HCT116 (cell line): ENCODE data around the gene BSN.

ENCODE experiments used
- FOSL1 ChIP-seq: IDR thresholded peaks from 2 replicates; pipeline ENCODE4 v1.6.1; 2012; ENCODE audit warnings: low read depth
- JUND ChIP-seq: IDR thresholded peaks from 2 replicates; pipeline ENCODE4 v1.6.1; 2012
- RAD21 ChIP-seq: IDR thresholded peaks from 2 replicates; pipeline ENCODE4 v1.6.1; 2012; ENCODE audit warnings: low read depth, mild to moderate bottlenecking
- TF ChIP-seq, protein P1 (sequence below), 3 experiments: fragments of 200-600 bp in 1 of 3; sonication (generic) in 1 of 3; IDR thresholded peaks in 2 of 3; conservative IDR thresholded peaks in 1 of 3; 2 replicates each; pipeline ENCODE4 v1.5.1; 2012 to 2017; ENCODE audit warnings: low read depth in 2 of 3, low read length in 2 of 3, antibody characterized with exemption in 1 of 3, borderline replicate concordance in 1 of 3, control low read depth in 1 of 3, mild to moderate bottlenecking in 1 of 3, mixed read lengths in 1 of 3, mixed run types in 1 of 3, moderate library complexity in 1 of 3; ENCODE audit not compliant: insufficient read depth in 1 of 3
- TF ChIP-seq, protein P2 (sequence below): IDR thresholded peaks from 2 replicates; pipeline ENCODE4 v1.6.1; 2012

DNA sequence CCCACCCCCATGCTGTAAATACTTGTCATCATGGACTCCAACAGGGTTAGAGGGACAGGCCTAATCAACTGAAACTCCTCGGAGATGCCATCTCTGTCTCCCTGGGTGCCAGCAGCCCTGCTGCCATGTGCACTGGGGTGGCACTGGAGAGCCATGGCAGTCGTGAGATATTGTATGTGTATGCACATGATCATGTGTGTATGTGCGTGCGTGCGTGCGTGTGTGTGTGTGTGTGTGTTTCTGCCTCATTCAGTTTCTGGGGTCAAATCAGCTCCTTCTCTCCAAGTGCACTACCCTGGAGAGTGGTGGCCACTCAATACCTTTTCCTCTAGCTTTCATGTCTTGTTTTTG lies 116.6 kb downstream of the BSN start:
- TF ChIP-seq JUND (no peak), RAD21 (no peak), FOSL1 (no peak)
- TF ChIP-seq, protein P1, sequence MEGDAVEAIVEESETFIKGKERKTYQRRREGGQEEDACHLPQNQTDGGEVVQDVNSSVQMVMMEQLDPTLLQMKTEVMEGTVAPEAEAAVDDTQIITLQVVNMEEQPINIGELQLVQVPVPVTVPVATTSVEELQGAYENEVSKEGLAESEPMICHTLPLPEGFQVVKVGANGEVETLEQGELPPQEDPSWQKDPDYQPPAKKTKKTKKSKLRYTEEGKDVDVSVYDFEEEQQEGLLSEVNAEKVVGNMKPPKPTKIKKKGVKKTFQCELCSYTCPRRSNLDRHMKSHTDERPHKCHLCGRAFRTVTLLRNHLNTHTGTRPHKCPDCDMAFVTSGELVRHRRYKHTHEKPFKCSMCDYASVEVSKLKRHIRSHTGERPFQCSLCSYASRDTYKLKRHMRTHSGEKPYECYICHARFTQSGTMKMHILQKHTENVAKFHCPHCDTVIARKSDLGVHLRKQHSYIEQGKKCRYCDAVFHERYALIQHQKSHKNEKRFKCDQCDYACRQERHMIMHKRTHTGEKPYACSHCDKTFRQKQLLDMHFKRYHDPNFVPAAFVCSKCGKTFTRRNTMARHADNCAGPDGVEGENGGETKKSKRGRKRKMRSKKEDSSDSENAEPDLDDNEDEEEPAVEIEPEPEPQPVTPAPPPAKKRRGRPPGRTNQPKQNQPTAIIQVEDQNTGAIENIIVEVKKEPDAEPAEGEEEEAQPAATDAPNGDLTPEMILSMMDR (IDR thresholded peaks at IDR 0.05 in 2 of 3, conservative IDR thresholded peaks at IDR 0.05 in 1 of 3; ENCODE audit: borderline replicate concordance in 1 of 3, insufficient read depth in 1 of 3, low read depth in 2 of 3, low read length in 2 of 3) = no peak
- TF ChIP-seq, protein P2, sequence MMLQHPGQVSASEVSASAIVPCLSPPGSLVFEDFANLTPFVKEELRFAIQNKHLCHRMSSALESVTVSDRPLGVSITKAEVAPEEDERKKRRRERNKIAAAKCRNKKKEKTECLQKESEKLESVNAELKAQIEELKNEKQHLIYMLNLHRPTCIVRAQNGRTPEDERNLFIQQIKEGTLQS = no peak
